ENCODE measurements around the gene LRRC75B.

The LRRC75B gene

GRCh38 chr22:24555165-24556039 is 37.5 kb downstream of the LRRC75B start, which contains the start of gene SNRPD3 (continued):
- TF ChIP-seq ZBTB11 (tag by site-specific recombination; conservative IDR thresholded peaks at IDR 0.05; ENCODE audit: low read depth) (peak; percentile 99), ZNF140 (tag by site-specific recombination; IDR thresholded peaks at IDR 0.05) (no peak), MZF1 (tag by site-specific recombination; IDR thresholded peaks at IDR 0.05; ENCODE audit: borderline replicate concordance) (no peak), ZNF148 (tag by site-specific recombination; IDR thresholded peaks at IDR 0.05; ENCODE audit: borderline replicate concordance) (peak; percentile 90), ZNF488 (tag by site-specific recombination; IDR thresholded peaks at IDR 0.05) (peak; percentile 54; the same call in 1 of the 2 replicates), ZSCAN16 (tag by site-specific recombination; IDR thresholded peaks at IDR 0.05) (no peak; the same call in 1 of the 2 replicates), ZNF239 (tag by site-specific recombination; IDR thresholded peaks at IDR 0.05) (0 out of 2 replicates have a peak, but pooled peaks have one; percentile 10), ZNF133 (tag by site-specific recombination; IDR thresholded peaks at IDR 0.05) (no peak), ZNF449 (tag by site-specific recombination; IDR thresholded peaks at IDR 0.05) (no peak), ZNF513 (tag by site-specific recombination; IDR thresholded peaks at IDR 0.05) (no peak; the same call in 1 of the 2 replicates), SCRT1 (tag by site-specific recombination; IDR thresholded peaks at IDR 0.05; ENCODE audit: borderline replicate concordance) (peak; percentile 95), ZNF596 (tag by site-specific recombination; IDR thresholded peaks at IDR 0.05) (no peak), SP3 (tag by site-specific recombination; IDR thresholded peaks at IDR 0.05) (peak; percentile 86), KLF10 (tag by site-specific recombination; IDR thresholded peaks at IDR 0.05) (peak; percentile 91), PBX3 (CRISPR knock-in tag; IDR thresholded peaks at IDR 0.05) (no peak), INSM2 (tag by site-specific recombination; IDR thresholded peaks at IDR 0.05) (peak; percentile 92), ZNF248 (tag by site-specific recombination; IDR thresholded peaks at IDR 0.05) (no peak), ZNF561 (tag by site-specific recombination; IDR thresholded peaks at IDR 0.05; ENCODE audit: borderline replicate concordance) (peak; percentile 94), ZNF843 (tag by site-specific recombination; IDR thresholded peaks at IDR 0.05) (no peak; the same call in 1 of the 2 replicates), GLIS1 (tag by site-specific recombination; IDR thresholded peaks at IDR 0.05) (0 out of 2 replicates have a peak, but pooled peaks have one; percentile 18), ZNF391 (tag by site-specific recombination; IDR thresholded peaks at IDR 0.05; ENCODE audit: borderline replicate concordance, low read depth) (peak; percentile 96)

Data from HEK293 (cell line).